Measurements from ENCODE around the gene BOC.

The BOC gene

DNA sequence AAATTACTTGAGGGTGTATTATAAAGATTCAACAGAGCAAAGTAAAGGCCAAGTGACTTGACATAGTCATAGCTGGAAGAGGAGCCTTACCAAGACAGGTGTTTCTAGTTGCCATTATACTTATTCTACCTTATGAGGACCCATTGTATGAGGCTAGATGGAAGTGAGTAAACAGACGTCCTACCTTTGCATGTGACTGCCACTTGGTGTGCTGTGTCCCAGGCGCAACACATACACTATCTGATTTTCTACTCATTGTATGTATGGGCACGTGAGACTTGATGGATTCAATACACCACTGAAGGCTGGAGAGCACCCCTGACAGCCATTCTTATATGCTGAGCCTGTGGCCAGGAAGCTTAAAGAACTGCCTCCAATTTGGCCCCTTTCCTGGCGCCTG is 40.5 kb downstream of the BOC start:
- in situ Hi-C loops (cut with MboI; ENCODE audit: low sequenced_read_pairs, unreplicated experiment) = no loop called here
- TF ChIP-seq, protein P1, sequence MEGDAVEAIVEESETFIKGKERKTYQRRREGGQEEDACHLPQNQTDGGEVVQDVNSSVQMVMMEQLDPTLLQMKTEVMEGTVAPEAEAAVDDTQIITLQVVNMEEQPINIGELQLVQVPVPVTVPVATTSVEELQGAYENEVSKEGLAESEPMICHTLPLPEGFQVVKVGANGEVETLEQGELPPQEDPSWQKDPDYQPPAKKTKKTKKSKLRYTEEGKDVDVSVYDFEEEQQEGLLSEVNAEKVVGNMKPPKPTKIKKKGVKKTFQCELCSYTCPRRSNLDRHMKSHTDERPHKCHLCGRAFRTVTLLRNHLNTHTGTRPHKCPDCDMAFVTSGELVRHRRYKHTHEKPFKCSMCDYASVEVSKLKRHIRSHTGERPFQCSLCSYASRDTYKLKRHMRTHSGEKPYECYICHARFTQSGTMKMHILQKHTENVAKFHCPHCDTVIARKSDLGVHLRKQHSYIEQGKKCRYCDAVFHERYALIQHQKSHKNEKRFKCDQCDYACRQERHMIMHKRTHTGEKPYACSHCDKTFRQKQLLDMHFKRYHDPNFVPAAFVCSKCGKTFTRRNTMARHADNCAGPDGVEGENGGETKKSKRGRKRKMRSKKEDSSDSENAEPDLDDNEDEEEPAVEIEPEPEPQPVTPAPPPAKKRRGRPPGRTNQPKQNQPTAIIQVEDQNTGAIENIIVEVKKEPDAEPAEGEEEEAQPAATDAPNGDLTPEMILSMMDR (IDR thresholded peaks at IDR 0.05; ENCODE audit: borderline replicate concordance, control extremely low read depth, extremely low read depth, insufficient read depth, missing control alignments) = no peak
- no peak for DNase-seq (ENCODE audit: low spot score)

DNA sequence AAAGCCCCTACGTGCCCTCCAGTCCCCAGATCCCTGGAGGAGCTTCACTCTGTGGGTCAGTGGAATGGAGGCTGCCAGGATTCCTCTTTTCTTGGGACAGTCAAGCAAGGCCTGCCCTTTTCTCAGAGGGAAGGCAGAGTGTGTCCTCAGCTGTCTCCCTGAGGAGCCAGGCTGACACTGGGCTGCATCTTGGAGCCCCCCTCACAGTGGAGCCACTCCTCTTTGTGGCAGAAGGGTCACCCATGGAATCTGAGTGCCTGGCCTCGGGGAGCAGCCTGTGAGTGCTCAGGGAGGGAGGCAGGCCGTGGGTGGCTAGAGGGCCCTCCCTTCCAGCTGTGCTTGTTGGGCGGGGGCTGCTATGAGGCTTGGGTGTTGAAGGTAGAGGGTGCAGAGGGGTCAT is 41.2 kb downstream of the BOC start:
- in situ Hi-C loops (cut with MboI; ENCODE audit: low sequenced_read_pairs, unreplicated experiment) = no loop called here
- DNase-seq (ENCODE audit: low spot score) = no peak
- TF ChIP-seq, protein P1 (IDR thresholded peaks at IDR 0.05; ENCODE audit: borderline replicate concordance, control extremely low read depth, extremely low read depth, insufficient read depth, missing control alignments) = no peak

DNA sequence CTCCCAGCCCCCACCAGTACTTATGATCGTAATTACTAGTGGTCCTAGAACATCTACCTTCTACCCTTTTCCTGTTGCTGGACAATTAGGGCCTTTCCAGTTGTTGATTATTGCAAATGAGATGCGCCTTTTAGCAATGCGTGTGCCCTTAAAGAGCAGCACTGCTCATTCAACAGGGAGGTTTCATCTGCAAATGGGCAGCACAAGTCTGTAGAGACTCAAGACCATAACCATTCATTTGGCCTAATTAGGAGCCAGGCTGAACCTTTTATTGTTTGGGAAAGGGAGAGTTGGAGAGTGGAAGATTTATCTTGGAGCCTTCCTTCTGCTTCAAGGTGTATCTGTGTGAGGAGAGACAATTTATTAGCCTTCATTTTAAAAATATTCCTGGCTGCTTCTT is 42.3 kb downstream of the BOC start:
- no peak for DNase-seq (ENCODE audit: low spot score)
- TF ChIP-seq, protein P1 (IDR thresholded peaks at IDR 0.05; ENCODE audit: borderline replicate concordance, control extremely low read depth, extremely low read depth, insufficient read depth, missing control alignments) = no peak
- in situ Hi-C loops (cut with MboI; ENCODE audit: low sequenced_read_pairs, unreplicated experiment) = no loop called here

DNA sequence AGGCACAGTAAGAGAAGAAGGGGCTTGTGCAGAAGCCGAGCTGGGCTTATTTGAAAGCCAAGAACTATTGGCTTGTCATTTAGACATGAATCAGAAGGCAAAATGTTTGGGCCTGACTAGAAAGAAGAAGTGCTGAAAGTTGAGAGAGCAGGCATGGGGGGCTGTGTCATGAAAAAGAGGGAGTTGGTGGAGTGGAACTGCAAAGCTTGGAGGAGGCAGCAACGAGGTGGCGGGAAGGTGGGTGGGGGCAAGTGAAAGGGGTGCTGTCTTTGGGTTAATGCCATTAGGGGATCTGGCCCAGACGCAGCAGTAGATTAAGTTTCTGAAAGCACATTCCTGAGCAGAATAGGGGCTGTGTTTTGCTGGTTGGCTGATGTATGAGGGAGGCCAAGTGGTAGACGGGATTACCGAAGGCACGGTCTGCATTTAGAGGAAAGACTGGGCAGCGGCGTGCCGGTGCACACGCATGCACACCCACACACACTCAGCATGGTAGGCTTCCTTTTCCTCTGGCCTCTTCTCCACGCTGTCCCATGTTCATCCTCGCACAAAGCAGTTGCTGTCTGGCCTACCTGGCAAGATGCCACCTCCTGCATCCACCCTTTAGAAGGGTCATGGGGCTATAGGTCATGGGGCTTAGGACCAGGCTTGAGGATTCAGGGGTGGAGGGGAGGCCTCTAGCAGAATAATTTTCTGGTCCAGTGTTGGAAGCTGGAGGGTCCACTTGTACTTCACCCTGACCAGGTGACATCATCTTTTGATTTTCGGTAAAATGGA is 43.0 kb downstream of the BOC start:
- TF ChIP-seq, protein P1 (IDR thresholded peaks at IDR 0.05; ENCODE audit: borderline replicate concordance, control extremely low read depth, extremely low read depth, insufficient read depth, missing control alignments) = no peak
- in situ Hi-C loops (cut with MboI; ENCODE audit: low sequenced_read_pairs, unreplicated experiment) = no loop called here
- DNase-seq (ENCODE audit: low spot score) = no peak

DNA sequence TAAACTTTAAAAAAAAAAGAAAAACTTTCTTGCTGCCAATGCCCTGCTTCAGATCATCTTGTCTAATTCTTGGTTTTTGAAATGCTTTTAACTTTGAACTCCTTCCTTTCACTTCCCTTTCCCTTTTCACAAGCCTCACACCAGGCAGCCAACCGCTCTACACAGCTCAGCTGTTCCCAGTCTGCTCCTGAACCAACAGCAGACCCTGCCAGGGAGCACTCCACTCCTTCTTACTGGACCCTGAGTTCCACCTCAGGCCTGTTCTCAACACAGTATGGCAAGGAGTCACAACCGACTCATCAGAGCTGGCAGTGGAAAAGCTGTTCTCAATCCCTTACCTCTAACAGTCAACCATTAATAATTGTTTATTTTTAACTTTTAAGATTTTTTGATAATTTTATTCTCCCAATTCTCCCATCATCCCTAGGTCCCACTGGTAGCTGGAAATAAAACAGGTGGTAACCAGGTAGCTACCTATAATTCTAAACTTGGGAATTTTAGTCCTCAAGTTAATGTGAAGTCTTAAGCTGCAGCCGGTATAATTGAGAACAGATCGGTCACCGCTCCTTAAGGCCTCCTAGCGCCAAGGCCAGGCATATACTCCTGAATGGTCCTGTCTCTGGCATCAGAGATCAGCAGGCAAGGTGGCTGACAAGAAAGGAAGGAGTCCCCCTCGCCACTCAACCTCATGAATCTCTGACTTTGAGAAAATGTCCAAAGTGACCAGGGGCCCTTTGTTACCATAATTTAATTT is 43.9 kb downstream of the BOC start:
- DNase-seq (ENCODE audit: low spot score) = no peak
- in situ Hi-C loops (cut with MboI; ENCODE audit: low sequenced_read_pairs, unreplicated experiment) = no loop called here
- TF ChIP-seq, protein P1 (IDR thresholded peaks at IDR 0.05; ENCODE audit: borderline replicate concordance, control extremely low read depth, extremely low read depth, insufficient read depth, missing control alignments) = no peak

DNA sequence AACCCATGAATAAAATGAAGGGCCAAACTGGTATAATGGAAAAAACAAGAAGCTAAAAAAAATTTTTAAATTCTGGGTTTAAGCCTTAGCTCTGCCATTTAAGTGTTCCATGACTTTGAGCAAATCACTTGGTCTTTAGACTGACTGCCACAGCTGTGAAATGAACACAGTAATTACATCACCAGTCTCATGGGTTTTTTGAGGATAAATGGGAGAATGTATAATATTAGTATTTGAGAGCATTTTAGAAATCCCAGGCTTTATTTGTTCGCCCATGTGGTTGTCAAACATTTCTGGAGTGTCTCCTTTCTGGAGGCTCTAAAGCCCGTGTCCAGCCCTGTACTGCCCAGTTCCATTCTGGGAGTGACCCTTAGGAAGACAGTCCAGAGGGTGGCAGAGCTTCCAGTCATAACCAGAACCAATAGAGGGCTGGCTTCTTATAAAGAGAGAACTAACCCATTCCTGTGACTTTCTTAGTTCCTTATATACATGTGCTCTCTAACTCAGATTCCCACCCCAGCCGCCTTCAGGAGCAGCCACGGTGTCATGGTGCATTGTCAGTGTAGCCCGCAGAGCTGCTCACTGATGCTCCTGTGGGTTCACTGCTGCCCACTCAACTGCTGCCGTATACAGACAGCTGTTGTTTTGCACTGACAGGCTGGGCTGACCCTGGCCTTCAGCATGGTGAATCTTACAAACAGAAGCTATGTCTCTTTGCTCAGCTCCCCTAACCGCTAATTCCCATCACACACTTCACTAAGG is 44.7 kb downstream of the BOC start:
- TF ChIP-seq, protein P1 (IDR thresholded peaks at IDR 0.05; ENCODE audit: borderline replicate concordance, control extremely low read depth, extremely low read depth, insufficient read depth, missing control alignments) = no peak
- in situ Hi-C loops (cut with MboI; ENCODE audit: low sequenced_read_pairs, unreplicated experiment) = no loop called here
- no peak for DNase-seq (ENCODE audit: low spot score)

Data from GM13976 (cell line).